Motor neuron (in vitro differentiated cells): ENCODE measurements around the gene WEE1. TPM values are rescaled to one million over a fixed set of nuclear protein-coding genes. Genes with fewer than 3 reads are reported as not detected.
A peak's percentile ranks its signal among the peaks of the same experiment; 100 is the strongest.

Source experiments
- ATAC-seq, 8 experiments: fragments of 200-7000 bp; cut with Tn5 transposase; replicated peaks in 6 of 8; 2 replicates each; pipeline ENCODE4 v1.8.0; 2021; ENCODE audit warnings: mild to moderate bottlenecking in 8 of 8, moderate library complexity in 8 of 8
- H3K27ac ChIP-seq, 2 donors: fragments of 250-450 bp; sonication (Bioruptor Pico); 2 replicates each; pipeline ENCODE4 v1.9.0; 2021; ENCODE audit warnings: antibody characterized with exemption in 2 of 2, mild to moderate bottlenecking in 2 of 2, moderate library complexity in 1 of 2
- H3K4me1 ChIP-seq, 2 donors: fragments of 250-450 bp; sonication (Bioruptor Pico); replicated peaks in 1 of 2; 2 replicates each; pipeline ENCODE4 v1.6.1; 2021; ENCODE audit warnings: antibody characterized with exemption in 2 of 2, mild to moderate bottlenecking in 2 of 2, moderate library complexity in 1 of 2
- H3K4me3 ChIP-seq, 5 donors: fragments of 250-450 bp; sonication (Bioruptor Pico); 2 replicates each; pipeline ENCODE4 v1.9.0; 2021; ENCODE audit warnings: antibody characterized with exemption in 5 of 5, mild to moderate bottlenecking in 5 of 5, moderate library complexity in 4 of 5
- WGBS, 10 experiments: fragments of 450-650 bp; shearing (Covaris generic); methylation state at CpG; one replicate each; pipeline ENCODE4 v1.0.0; 2022; 5-methylcytosine and 5-hydroxymethylcytosine counted together
- in situ Hi-C, 9 experiments: fragments of 400-800 bp; cut with MboI; loops; one replicate each; pipeline ENCODE4 v1.15.0; 2021; ENCODE audit warnings: low sequenced_read_pairs in 9 of 9, low pct_unique_long_range_greater_than_20kb in 2 of 9; ENCODE audit not compliant: unreplicated experiment in 9 of 9
- total RNA-seq, 8 experiments: library from RNA; unstranded; fragments of 300-600 nt; gene quantifications; 2 replicates each; pipeline versions ENCODE4 v1.2.3 to v1.2.4, GENCODE V29; 2022

The WEE1 gene
- 10 to 100 TPM; 10.2 to 76.7 (median 27.5) TPM for total RNA-seq

DNA sequence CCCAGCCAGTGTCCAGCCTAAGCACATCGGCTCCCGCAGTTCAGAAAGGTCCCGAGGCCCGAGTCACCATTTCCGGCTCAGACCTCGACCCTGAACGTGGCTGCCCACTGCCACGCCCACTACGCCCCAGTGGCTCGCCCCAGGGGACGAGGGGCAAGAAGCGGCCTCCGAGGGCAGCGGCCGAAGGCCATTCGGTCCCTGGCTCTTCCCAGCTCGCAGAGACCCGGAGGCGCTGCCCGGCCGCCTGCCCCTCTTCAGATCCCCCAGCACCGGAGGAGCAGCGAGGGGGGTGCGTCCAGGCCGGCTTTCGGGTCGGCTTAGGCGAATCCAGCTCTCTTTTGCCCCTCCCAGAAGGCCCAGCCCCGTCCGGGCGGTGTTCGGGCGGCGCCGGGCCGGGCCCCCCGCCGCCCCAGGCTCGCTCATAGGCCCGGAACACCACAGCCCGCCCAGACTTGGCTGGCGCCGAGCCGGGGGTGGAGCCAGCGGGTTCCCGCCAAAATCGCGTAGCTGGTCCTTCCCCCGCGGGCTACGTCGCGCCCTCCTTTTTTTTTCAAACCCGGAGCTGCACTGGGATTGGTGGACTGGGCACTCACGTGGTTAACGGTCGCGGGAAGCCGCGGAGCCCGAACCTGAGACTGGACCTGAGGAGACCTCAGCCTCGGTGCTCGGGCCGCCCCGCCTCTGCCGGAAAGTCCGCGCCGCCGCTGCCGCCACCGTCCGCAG is at the start of gene WEE1:
Gene WEE1, plus strand, starts transcription at position 619 of the 723 bp plus-strand sequence. CDS start 264 bp downstream, outside the sequence.
- Histone ChIP-seq H3K27ac (peak within 1 kb of the TSS; percentile 6 to 84), H3K4me3 (peak within 1 kb of the TSS; percentile 72 to 99 (median 85)), H3K4me1 (peaks cover 16 to 25% of the 10 kb centered on the region in 2 donors)
- in situ Hi-C loops: no loop called here
- 0 to 3% (median 0%) methylated on average over 1 to 17 of the region's 73 CpGs; no CpG with 5 or more reads in 5 of the 10 experiments for WGBS, 10 experiments
- ATAC-seq: peak; percentile 60 to 91 (median 86)

GRCh38 chr11:9524001-9524400 is 49.5 kb upstream of the WEE1 start:
- no peak for ATAC-seq
- WGBS, 10 experiments: 80 to 100% (median 93%) methylated on average over 1 to 2 of the region's 2 CpGs; no CpG with 5 or more reads in 6 of the 10 experiments
- H3K27ac ChIP-seq: no peak overlapping the region
- no peak overlapping the region for H3K4me3 ChIP-seq
- H3K4me1 ChIP-seq: peaks cover 0 to 3% of the 10 kb centered on the region in 2 donors
- in situ Hi-C loops: no loop called here

- 70 to 100% (median 97%) methylated on average over 2 to 3 of the region's 3 CpGs; no CpG with 5 or more reads in 3 of the 10 experiments for WGBS, 10 experiments
- in situ Hi-C loops: no loop called here
- Histone ChIP-seq H3K27ac (no peak overlapping the region), H3K4me3 (no peak overlapping the region), H3K4me1 (peaks cover 2 to 3% of the 10 kb centered on the region in 2 donors)
- ATAC-seq: no peak
Measured at GRCh38 chr11:9525116-9525515, 48.4 kb upstream of the WEE1 start.

GRCh38 chr11:9527481-9528135 is 45.9 kb upstream of the WEE1 start:
- 2 to 100% (median 57%) methylated on average over 2 to 8 of the region's 8 CpGs for WGBS, 10 experiments
- in situ Hi-C loops: no loop called here
- Histone ChIP-seq H3K27ac (no peak overlapping the region), H3K4me3 (no peak overlapping the region), H3K4me1 (peaks cover 2 to 3% of the 10 kb centered on the region in 2 donors)
- peak in 4 of 8 experiments; percentile 17 to 50 (median 34) for ATAC-seq

DNA sequence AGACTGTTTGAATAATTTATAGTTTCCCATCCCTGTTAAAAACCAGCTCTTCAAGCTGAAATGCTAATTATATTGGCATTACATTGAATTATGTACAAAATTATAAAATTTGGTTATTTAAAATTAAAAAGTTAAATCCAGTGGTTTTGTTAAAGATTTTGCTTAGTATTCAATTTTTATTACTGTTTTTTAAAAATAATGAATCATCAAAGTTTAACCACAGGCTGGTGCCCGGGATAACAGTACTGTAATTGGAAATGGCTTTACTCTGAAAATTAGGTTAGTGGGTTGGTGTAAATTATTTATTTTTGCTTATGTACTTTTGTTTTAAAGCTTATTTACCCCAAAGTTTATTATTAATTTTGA is 45.4 kb upstream of the WEE1 start:
- in situ Hi-C loops: no loop called here
- WGBS, 10 experiments: 0 to 100% (median 90%) methylated on average over 1 of the region's 1 CpG
- Histone ChIP-seq H3K4me1 (peaks cover 2 to 3% of the 10 kb centered on the region in 2 donors), H3K4me3 (no peak overlapping the region), H3K27ac (no peak overlapping the region)
- ATAC-seq: no peak

DNA sequence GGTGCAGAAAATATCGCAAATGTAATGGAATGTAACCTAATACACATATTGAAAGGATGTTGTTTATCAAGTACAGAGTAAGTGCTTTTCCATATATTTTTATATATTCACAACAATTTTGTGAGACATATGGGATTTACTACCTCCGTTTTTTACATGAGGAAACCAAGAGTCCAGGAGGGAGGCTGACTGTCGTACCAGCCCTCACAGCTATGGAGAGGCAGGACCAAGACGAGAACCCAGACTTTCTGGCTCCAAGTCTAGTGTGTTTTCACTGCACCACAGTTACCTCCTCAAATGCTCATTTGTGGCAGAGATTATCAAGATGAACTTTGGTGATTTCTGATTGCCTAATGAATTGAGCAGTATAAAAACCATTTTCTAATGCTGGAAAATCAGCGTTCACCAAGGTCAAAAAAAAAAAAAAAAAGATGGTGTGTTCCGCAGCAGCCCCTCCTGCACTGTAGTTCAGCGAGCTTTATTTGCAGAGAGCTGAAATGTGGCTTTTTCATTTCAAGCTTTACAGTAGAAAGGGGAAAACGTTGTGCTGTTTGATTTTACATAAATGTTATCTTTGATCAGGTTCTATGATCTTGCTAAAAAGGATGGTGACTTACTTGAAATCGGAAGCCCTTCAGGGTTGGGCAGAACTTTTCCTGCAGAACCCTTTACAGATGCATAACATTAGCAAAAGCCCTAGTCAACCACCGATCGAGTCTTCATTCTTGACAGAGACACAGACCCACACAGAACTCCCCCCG is 44.7 kb upstream of the WEE1 start:
- peak in 3 of 8 experiments; percentile 20 to 56 (median 48) for ATAC-seq
- H3K4me3 ChIP-seq: no peak overlapping the region
- WGBS, 10 experiments: 26 to 90% (median 75%) methylated on average over 2 to 9 of the region's 12 CpGs; no CpG with 5 or more reads in 2 of the 10 experiments
- no peak overlapping the region for H3K27ac ChIP-seq
- peaks cover 7% of the 10 kb centered on the region in 2 donors for H3K4me1 ChIP-seq
- in situ Hi-C loops: no loop called here

DNA sequence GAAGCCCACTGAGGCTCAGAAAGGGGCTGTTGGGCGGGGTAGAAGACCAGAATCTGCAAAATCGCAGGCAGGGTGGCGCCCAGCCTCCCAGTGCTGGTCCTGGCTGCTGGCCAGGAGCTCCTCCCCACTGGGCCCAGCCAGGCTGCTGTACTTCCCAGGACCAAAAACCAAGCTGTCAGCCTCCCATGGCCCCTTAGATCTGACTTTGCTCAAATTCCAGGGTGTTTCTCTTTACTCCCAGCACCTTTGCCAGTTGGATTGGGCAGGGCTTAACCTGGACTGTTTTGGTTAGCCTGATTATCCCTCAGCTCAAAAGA is 44.2 kb upstream of the WEE1 start:
- in situ Hi-C loops: no loop called here
- WGBS, 10 experiments: 5 to 83% (median 69%) methylated on average over 1 to 3 of the region's 3 CpGs; no CpG with 5 or more reads in 6 of the 10 experiments
- Histone ChIP-seq H3K4me1 (peaks cover 9 to 11% of the 10 kb centered on the region in 2 donors), H3K27ac (no peak overlapping the region), H3K4me3 (no peak overlapping the region)
- peak in 4 of 8 experiments; percentile 30 to 69 (median 66) for ATAC-seq

- in situ Hi-C loops: no loop called here
- H3K4me1 ChIP-seq: peaks cover 10 to 11% of the 10 kb centered on the region in 2 donors
- H3K4me3 ChIP-seq: no peak overlapping the region
- WGBS, 10 experiments: 40 to 100% (median 90%) methylated on average over 1 to 6 of the region's 9 CpGs; no CpG with 5 or more reads in 3 of the 10 experiments
- ATAC-seq: no peak
- no peak overlapping the region for H3K27ac ChIP-seq
Measured at GRCh38 chr11:9530020-9530621, 43.3 kb upstream of the WEE1 start.

- in situ Hi-C loops: no loop called here
Measured at GRCh38 chr11:9530901-9531625, 42.4 kb upstream of the WEE1 start.

DNA sequence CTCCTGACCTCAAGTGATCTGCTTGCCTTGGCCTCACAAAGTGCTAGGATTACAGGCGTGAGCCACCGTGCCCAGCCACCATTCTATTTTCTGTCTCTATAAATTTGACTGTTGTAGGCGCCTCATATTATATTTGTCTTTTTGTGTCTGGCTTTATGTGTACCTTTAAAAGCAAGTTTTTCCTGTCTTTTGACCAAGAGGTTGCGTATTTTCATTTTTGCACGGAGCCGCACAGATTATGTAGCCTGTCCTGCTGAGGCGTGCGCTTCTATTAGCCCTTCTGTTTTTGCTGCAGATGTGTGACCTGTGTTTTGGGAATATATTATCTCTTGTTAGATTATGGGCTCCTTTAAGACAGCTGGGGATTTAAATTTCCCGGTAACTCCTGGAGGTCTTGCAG is 40.4 kb upstream of the WEE1 start:
- no peak for ATAC-seq
- H3K27ac ChIP-seq: no peak overlapping the region
- peaks cover 8 to 10% of the 10 kb centered on the region in 2 donors for H3K4me1 ChIP-seq
- in situ Hi-C loops: no loop called here
- no peak overlapping the region for H3K4me3 ChIP-seq
- WGBS, 10 experiments: 75 to 100% (median 92%) methylated on average over 3 to 9 of the region's 9 CpGs; no CpG with 5 or more reads in 2 of the 10 experiments

More at GRCh38 chr11:9530901-9531625, 42.4 kb upstream of the WEE1 start:
- ATAC-seq: peak in 1 of 8 experiments; percentile 18
- WGBS, 10 experiments: 92 to 100% (median 93%) methylated on average over 1 to 5 of the region's 8 CpGs; no CpG with 5 or more reads in 5 of the 10 experiments
- no peak overlapping the region for H3K27ac ChIP-seq
- H3K4me3 ChIP-seq: no peak overlapping the region
- peaks cover 10 to 11% of the 10 kb centered on the region in 2 donors for H3K4me1 ChIP-seq

DNA sequence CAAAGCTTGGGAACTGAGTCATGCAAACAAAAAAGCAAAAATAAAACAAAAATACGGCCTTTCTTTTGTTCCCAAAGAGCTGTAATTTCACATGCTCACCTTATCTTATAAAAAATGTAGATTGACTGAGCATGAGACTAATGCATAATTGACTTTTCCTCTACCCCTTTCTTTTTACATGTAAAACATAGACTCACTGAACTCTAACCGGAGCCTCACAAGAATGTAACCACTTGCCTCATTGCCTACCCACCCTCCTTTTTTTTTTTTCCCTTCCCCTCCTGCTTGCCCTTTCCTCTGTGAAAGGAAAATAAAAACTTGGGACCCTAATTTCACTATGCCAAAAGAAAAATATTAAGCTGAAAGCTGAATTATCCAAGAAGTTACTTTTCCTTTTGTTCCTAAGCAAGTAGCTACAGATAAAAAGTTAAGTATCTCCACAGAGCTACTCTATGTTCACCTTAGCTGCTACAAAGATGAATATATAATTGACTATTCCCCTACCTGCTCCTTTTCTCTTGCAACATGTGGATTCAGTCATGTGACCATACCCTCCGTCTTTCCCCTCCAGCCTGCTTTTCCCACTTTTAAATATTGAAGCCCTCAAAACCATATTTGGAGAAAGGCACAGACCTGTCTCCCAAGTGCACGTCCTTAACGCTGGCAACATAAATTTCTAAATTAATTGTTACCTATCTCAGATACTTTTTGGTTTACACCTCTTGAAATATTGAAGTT is 39.6 kb upstream of the WEE1 start:
- no peak overlapping the region for H3K27ac ChIP-seq
- in situ Hi-C loops: no loop called here
- peak in 1 of 8 experiments; percentile 12 for ATAC-seq
- WGBS, 10 experiments: 38 to 92% (median 55%) methylated on average over 2 to 5 of the region's 5 CpGs
- no peak overlapping the region for H3K4me3 ChIP-seq
- H3K4me1 ChIP-seq: peaks cover 8 to 10% of the 10 kb centered on the region in 2 donors
